ENCODE results near the gene NHLH1.

The NHLH1 gene

DNA sequence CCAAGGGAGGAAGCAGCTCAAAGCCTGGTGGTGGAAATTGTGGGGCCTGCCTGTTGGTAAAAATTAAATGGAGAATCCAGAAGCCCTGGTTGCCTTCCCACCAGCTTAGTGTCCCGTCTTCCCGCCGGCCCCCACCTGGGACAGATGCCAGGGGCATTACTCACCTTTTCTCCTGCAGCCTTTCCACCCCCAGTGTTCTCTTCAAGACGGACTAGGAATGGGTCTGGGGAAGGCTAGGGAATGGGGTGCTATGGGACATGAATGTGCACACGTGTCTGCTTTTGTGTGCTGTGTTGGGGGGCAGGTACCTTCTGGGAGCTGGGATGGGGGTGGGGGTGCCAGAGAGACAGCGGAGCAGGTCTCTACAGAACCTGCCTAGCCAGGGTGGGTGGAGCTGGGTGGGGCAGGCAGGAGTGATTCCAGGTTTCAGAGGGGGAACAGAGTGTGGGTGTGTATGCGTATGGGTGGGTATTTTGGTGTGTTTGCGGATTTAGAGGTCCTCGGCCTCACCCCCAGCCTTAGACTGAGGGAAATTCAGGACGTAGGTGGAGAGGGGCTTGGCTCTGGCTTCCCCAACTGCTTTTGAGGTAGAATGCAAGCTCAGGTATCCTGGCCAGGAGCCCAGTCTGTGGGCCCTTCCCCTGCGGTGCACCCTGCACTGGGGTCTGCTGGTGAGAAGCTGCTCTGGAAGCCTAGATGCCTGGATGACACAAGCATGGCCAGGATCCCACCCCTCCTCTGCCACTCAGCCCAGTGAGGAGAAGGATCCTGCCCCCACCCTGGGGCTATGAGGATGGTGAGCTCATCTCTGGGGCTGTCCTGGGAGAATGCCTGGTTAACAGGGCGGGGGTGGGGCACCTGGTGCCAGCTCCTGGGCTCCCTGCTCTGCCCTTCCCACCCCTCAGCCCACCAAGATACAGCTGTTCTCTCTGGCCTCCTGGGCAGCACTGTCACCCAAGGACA lies 41.2 kb downstream of the NHLH1 start:
- DNase-seq (ENCODE audit: low read depth, low spot score), result no peak
- no peak overlapping the region for H3K9ac ChIP-seq (ENCODE audit: insufficient read length)
- no peak for TF ChIP-seq FOXP2 (optimal IDR thresholded peaks at IDR 0.05; ENCODE audit: control extremely low read depth, extremely low read length, insufficient read depth)
- no peak for TF ChIP-seq EZH2 (IDR thresholded peaks at IDR 0.05)
- no peak for TF ChIP-seq POLR2AphosphoS5 (IDR thresholded peaks at IDR 0.05; ENCODE audit: borderline replicate concordance, low read depth, low read length)
- no peak overlapping the region for H3K4me3 ChIP-seq
- no peaks in the 10 kb centered on the region for H3K36me3 ChIP-seq (ENCODE audit: insufficient read depth, low read length)
- H3K27ac ChIP-seq, result no peak overlapping the region
- no peaks in the 10 kb centered on the region for H3K9me3 ChIP-seq (ENCODE audit: low read depth, low read length)

DNA sequence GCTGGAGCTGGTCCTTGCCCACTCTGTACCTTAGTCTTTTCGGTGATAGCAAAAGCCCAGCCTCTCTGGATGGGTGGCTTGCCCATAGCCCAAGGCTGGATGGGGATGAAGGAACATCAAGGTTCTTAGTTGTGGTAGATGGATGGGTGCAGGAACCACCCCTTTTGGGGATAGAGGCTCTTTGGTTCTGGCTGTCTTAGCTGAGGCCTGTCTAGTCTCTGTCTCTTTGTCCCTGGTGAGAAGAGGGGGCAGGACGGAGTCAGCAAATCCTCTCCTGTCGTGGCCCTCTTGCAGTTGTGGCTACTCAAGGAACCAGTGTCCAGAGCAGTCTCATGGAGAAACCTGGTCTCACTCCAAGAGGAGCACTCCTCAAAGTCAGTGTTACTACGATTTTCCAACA lies 42.0 kb downstream of the NHLH1 start:
- no peak for TF ChIP-seq POLR2AphosphoS5 (IDR thresholded peaks at IDR 0.05; ENCODE audit: borderline replicate concordance, low read depth, low read length)
- TF ChIP-seq EZH2 (IDR thresholded peaks at IDR 0.05), result no peak
- TF ChIP-seq FOXP2 (optimal IDR thresholded peaks at IDR 0.05; ENCODE audit: control extremely low read depth, extremely low read length, insufficient read depth), result no peak
- H3K4me3 ChIP-seq, result no peak overlapping the region
- H3K9ac ChIP-seq (ENCODE audit: insufficient read length), result no peak overlapping the region
- DNase-seq (ENCODE audit: low read depth, low spot score), result no peak
- H3K9me3 ChIP-seq (ENCODE audit: low read depth, low read length), result no peaks in the 10 kb centered on the region
- no peaks in the 10 kb centered on the region for H3K36me3 ChIP-seq (ENCODE audit: insufficient read depth, low read length)
- no peak overlapping the region for H3K27ac ChIP-seq

GRCh38 chr1:160409486-160409885 lies 42.6 kb downstream of the NHLH1 start:
- no peak overlapping the region for H3K27ac ChIP-seq
- H3K9ac ChIP-seq (ENCODE audit: insufficient read length), result no peak overlapping the region

DNA sequence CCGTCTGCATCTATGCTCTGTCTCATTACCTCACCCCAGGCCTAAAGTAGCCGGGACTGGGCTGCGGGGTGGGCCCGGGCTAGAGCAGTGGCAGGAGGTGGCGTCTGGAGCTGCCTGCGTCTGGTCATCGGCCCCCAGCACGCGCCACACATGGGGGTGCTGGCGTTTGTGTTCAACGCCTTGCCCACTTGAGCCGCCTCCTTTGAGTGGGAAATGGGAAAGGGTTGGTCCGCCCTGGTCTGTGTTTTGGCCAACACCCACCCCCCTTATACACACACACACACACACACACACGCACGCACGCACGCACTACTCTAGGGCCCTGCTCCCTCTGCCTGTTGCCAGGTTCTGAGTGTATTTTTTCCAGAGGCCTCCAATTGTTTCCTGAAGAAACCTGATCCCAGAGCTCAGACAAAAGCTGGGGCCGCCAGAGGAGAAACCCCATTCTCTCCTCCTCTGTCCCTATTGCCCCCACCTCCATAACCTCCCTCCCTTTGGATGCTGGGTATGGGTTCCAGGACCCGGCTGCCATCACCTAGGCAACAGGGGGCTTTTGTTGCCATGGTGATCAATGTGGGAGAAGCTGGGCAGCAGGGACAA lies 43.6 kb downstream of the NHLH1 start:
- no peak overlapping the region for H3K4me3 ChIP-seq
- H3K27ac ChIP-seq, result no peak overlapping the region
- no peaks in the 10 kb centered on the region for H3K9me3 ChIP-seq (ENCODE audit: low read depth, low read length)
- no peak for DNase-seq (ENCODE audit: low read depth, low spot score)
- H3K36me3 ChIP-seq (ENCODE audit: insufficient read depth, low read length), result no peaks in the 10 kb centered on the region
- TF ChIP-seq EZH2 (IDR thresholded peaks at IDR 0.05), result no peak
- H3K9ac ChIP-seq (ENCODE audit: insufficient read length), result no peak overlapping the region

More at GRCh38 chr1:160409486-160409885, 42.6 kb downstream of the NHLH1 start:
- no peaks in the 10 kb centered on the region for H3K36me3 ChIP-seq (ENCODE audit: insufficient read depth, low read length)
- H3K9me3 ChIP-seq (ENCODE audit: low read depth, low read length), result no peaks in the 10 kb centered on the region
- TF ChIP-seq EZH2 (IDR thresholded peaks at IDR 0.05) (no peak), FOXP2 (optimal IDR thresholded peaks at IDR 0.05; ENCODE audit: control extremely low read depth, extremely low read length, insufficient read depth) (no peak), POLR2AphosphoS5 (IDR thresholded peaks at IDR 0.05; ENCODE audit: borderline replicate concordance, low read depth, low read length) (no peak)
- no peak overlapping the region for H3K4me3 ChIP-seq
- DNase-seq (ENCODE audit: low read depth, low spot score), result no peak

DNA sequence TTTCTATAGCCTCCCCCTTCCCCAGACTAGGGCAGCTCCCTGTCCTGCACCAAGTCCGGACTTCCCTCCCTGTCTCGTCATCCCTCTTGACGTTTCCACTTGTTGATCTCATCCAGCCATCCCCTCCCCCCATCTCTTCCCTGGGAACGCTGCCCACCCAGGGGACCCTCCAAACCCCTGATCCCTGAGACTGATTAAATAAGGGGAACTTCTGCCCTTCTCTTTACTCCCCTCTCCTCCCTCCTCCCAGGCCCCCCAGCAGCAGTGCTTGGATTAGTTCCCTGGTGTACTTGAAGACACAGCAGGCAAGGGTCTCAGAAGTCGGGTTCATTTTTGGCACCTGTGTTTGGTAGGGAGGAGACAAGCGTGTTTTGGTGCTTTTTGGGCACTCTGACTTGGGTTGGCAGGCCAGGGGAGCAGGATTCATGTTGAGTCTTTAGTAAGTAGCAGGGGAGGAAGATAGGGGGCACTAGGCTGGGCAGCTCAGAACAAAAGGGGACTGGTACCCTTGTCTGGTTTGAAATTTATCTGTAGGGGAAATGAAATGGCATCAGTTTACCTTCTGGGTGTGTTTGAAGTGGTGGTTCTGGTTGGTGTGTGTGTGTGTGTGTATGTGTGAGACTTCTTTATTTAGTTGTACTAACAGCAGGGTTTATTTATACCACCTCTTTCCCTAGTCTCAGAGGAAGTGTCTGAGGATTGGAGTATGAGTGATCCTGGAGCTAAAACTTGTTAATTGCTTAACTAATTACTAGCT lies 44.6 kb downstream of the NHLH1 start:
- no peak overlapping the region for H3K9ac ChIP-seq (ENCODE audit: insufficient read length)
- no peaks in the 10 kb centered on the region for H3K9me3 ChIP-seq (ENCODE audit: low read depth, low read length)
- no peak overlapping the region for H3K27ac ChIP-seq
- TF ChIP-seq POLR2AphosphoS5 (IDR thresholded peaks at IDR 0.05; ENCODE audit: borderline replicate concordance, low read depth, low read length) (no peak), FOXP2 (optimal IDR thresholded peaks at IDR 0.05; ENCODE audit: control extremely low read depth, extremely low read length, insufficient read depth) (no peak), EZH2 (IDR thresholded peaks at IDR 0.05) (no peak)
- H3K4me3 ChIP-seq, result no peak overlapping the region
- no peak for DNase-seq (ENCODE audit: low read depth, low spot score)
- no peaks in the 10 kb centered on the region for H3K36me3 ChIP-seq (ENCODE audit: insufficient read depth, low read length)

- no peak for DNase-seq (ENCODE audit: low read depth, low spot score)
Measured at GRCh38 chr1:160412028-160412362, 45.1 kb downstream of the NHLH1 start.

GRCh38 chr1:160413716-160414115 lies 46.8 kb downstream of the NHLH1 start:
- Histone ChIP-seq H3K4me3 (no peak overlapping the region), H3K9me3 (ENCODE audit: low read depth, low read length) (no peaks in the 10 kb centered on the region), H3K27ac (no peak overlapping the region), H3K36me3 (ENCODE audit: insufficient read depth, low read length) (no peaks in the 10 kb centered on the region), H3K9ac (ENCODE audit: insufficient read length) (no peak overlapping the region)
- TF ChIP-seq EZH2 (IDR thresholded peaks at IDR 0.05), result no peak
- no peak for TF ChIP-seq POLR2AphosphoS5 (IDR thresholded peaks at IDR 0.05; ENCODE audit: borderline replicate concordance, low read depth, low read length)
- no peak for TF ChIP-seq FOXP2 (optimal IDR thresholded peaks at IDR 0.05; ENCODE audit: control extremely low read depth, extremely low read length, insufficient read depth)
- DNase-seq (ENCODE audit: low read depth, low spot score), result no peak

More at GRCh38 chr1:160412028-160412362, 45.1 kb downstream of the NHLH1 start:
- Histone ChIP-seq H3K4me3 (no peak overlapping the region), H3K9me3 (ENCODE audit: low read depth, low read length) (no peaks in the 10 kb centered on the region), H3K36me3 (ENCODE audit: insufficient read depth, low read length) (no peaks in the 10 kb centered on the region), H3K27ac (no peak overlapping the region), H3K9ac (ENCODE audit: insufficient read length) (no peak overlapping the region)
- no peak for TF ChIP-seq EZH2 (IDR thresholded peaks at IDR 0.05)
- no peak for TF ChIP-seq FOXP2 (optimal IDR thresholded peaks at IDR 0.05; ENCODE audit: control extremely low read depth, extremely low read length, insufficient read depth)
- no peak for TF ChIP-seq POLR2AphosphoS5 (IDR thresholded peaks at IDR 0.05; ENCODE audit: borderline replicate concordance, low read depth, low read length)

- Histone ChIP-seq H3K27ac (no peak overlapping the region), H3K36me3 (ENCODE audit: insufficient read depth, low read length) (no peaks in the 10 kb centered on the region), H3K9me3 (ENCODE audit: low read depth, low read length) (no peaks in the 10 kb centered on the region), H3K4me3 (no peak overlapping the region), H3K9ac (ENCODE audit: insufficient read length) (no peak overlapping the region)
- no peak for TF ChIP-seq FOXP2 (optimal IDR thresholded peaks at IDR 0.05; ENCODE audit: control extremely low read depth, extremely low read length, insufficient read depth)
- no peak for TF ChIP-seq EZH2 (IDR thresholded peaks at IDR 0.05)
- TF ChIP-seq POLR2AphosphoS5 (IDR thresholded peaks at IDR 0.05; ENCODE audit: borderline replicate concordance, low read depth, low read length), result no peak
- no peak for DNase-seq (ENCODE audit: low read depth, low spot score)
Measured at GRCh38 chr1:160414881-160415280, 48.0 kb downstream of the NHLH1 start.
